Activated naive CD8-positive, alpha-beta T cell treated with anti-CD3 and anti-CD28 coated beads, Interleukin-2, amount 10 ng/mL, durations not matched to agents 7 days and 5 days (primary cell): ENCODE measurements around the gene CHRNA9. TPM values are rescaled to one million over a fixed set of nuclear protein-coding genes. Genes with fewer than 3 reads are reported as not detected.

ENCODE experiments used
- ATAC-seq: fragments of 150-1000 bp; cut with Tn5 transposase; one replicate; pipeline ENCODE4 v1.10.0; 2021; ENCODE audit warnings: low read depth, moderate library complexity
- POLR2A ChIA-PET: fragments of 350-600 bp; sonication (Branson Sonifier 250); formaldehyde crosslinking; loops from one replicate; lab custom pipeline; 2021; ENCODE audit warnings: antibody characterized with exemption; lab: Charles Lee
- DNase-seq: peaks from one replicate; pipeline ENCODE4 v3.0.0; 2021
- H3K27ac Mint-ChIP-seq: one replicate; pipeline ENCODE4 v1.8.0; 2022; ENCODE audit warnings: mild to moderate bottlenecking, mixed read lengths
- H3K27me3 Mint-ChIP-seq: one replicate; pipeline ENCODE4 v1.8.0; 2022; ENCODE audit warnings: mild to moderate bottlenecking, moderate library complexity, mixed read lengths
- H3K36me3 Mint-ChIP-seq: one replicate; pipeline ENCODE4 v1.8.0; 2021; ENCODE audit warnings: mild to moderate bottlenecking, mixed read lengths
- H3K4me1 Mint-ChIP-seq: one replicate; pipeline ENCODE4 v1.8.0; 2021; ENCODE audit warnings: mixed read lengths
- H3K4me3 Mint-ChIP-seq: one replicate; pipeline ENCODE4 v1.8.0; 2022; ENCODE audit warnings: mild to moderate bottlenecking, moderate library complexity, mixed read lengths
- H3K9me3 Mint-ChIP-seq: one replicate; pipeline ENCODE4 v1.8.0; 2021; ENCODE audit warnings: mixed read lengths
- total RNA-seq, 2 experiments: library from RNA; stranded (reverse); gene quantifications; one replicate each; pipeline ENCODE4 v1.2.3, GENCODE V29; 2021

The CHRNA9 gene
- total RNA-seq, 2 experiments from 2014 or later = 0.55 to 0.68 TPM

- H3K27ac Mint-ChIP-seq = peak overlapping the region; percentile 96
Observed at GRCh38 chr4:40316782-40317635, 18.1 kb upstream of the CHRNA9 start.

DNA sequence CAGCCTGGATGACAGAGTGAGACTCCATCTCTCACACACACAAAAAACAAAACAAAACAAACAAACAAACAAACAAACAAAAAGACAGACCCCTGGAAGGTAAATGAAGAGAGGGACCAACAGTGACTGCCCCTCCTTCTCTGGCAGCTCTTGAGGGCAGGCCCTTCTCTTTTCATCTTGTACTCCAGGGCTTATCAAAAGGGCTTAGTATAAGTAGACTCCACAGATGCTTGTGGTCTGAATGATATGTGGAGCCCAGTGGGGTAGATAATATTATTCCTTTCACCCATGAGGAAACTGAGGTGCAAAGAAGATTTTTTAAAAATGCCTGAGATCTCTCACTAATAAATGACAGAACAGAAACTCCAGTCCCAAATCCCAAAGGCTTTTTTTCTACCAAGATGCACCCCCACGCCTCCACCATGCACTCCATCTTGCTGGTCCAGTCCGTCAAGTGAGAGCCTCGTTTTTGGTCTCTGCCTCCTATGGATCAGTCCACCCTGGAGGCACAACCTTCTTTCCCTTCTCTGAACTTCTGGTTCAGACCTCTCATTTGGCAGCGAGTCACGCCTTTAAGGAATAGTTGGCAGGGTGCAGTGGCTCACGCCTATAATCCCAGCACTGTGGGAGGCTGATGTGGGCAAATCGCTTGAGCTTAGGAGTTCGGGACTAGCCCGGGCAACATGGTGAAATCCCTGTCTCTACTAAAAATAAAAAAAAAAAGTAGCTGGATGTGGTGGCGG lies 17.0 kb upstream of the CHRNA9 start:
- ATAC-seq (no peak), DNase-seq (no peak)
- Mint-ChIP-seq H3K4me3 (peak overlapping the region; percentile 15), H3K27me3 (no peaks in the 10 kb centered on the region), H3K36me3 (no peaks in the 10 kb centered on the region), H3K27ac (peak overlapping the region; percentile 71), H3K4me1 (peaks cover 36% of the 10 kb centered on the region), H3K9me3 (no peaks in the 10 kb centered on the region)
- POLR2A ChIA-PET = interaction anchor here (0.5 to 3.2 kb wide), 11 partner anchors 10 to 530 kb away, joined by 3 to 23 read pairs (median 6); partner anchors contain the start of gene N4BP2

More at GRCh38 chr4:40316782-40317635, 18.1 kb upstream of the CHRNA9 start:
- H3K36me3 Mint-ChIP-seq = no peaks in the 10 kb centered on the region
- POLR2A ChIA-PET = interaction anchor here (0.5 to 3.2 kb wide), 27 partner anchors 8 to 685 kb away, joined by 3 to 23 read pairs (median 4); partner anchors contain the start of gene N4BP2
- H3K4me1 Mint-ChIP-seq = peaks cover 41% of the 10 kb centered on the region
- H3K27me3 Mint-ChIP-seq = no peaks in the 10 kb centered on the region
- peak overlapping the region; percentile 91 for H3K4me3 Mint-ChIP-seq
- ATAC-seq (peak; percentile 82), DNase-seq (peak; percentile 60)
- H3K9me3 Mint-ChIP-seq = no peaks in the 10 kb centered on the region

GRCh38 chr4:40321574-40322275 lies 13.4 kb upstream of the CHRNA9 start:
- Mint-ChIP-seq H3K4me3 (peak overlapping the region; percentile 12), H3K9me3 (no peaks in the 10 kb centered on the region), H3K27ac (peak overlapping the region; percentile 54), H3K4me1 (peaks cover 42% of the 10 kb centered on the region), H3K27me3 (no peaks in the 10 kb centered on the region), H3K36me3 (no peaks in the 10 kb centered on the region)
- ATAC-seq = no peak
- POLR2A ChIA-PET = interaction anchor here (0.6 to 1.4 kb wide), 5 partner anchors 14 to 265 kb away, joined by 3 to 8 read pairs (median 3); partner anchors contain the start of gene N4BP2
- no peak for DNase-seq

DNA sequence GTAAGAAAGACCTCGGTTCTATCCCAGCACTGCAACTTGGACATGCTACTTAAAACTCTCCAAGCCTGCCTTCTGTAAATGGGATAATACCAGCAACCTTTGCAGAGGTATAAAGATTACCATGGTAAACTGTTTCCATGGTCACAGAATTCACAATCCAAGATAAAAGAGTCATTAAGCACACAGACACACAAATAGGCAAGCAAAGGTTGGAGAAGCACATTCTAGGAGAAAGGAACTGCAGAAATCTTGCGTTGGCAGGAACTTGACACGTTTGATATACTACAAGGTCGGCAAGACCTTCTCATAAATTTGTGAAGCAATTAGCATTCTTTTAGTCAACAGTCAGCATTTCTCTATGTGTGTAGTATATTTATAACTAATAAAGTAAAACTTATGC lies 12.3 kb upstream of the CHRNA9 start:
- Mint-ChIP-seq H3K4me1 (peaks cover 35% of the 10 kb centered on the region), H3K9me3 (no peaks in the 10 kb centered on the region), H3K4me3 (no peak overlapping the region), H3K27me3 (no peaks in the 10 kb centered on the region), H3K27ac (no peak overlapping the region), H3K36me3 (no peaks in the 10 kb centered on the region)
- ATAC-seq (no peak), DNase-seq (no peak)
- POLR2A ChIA-PET = interaction anchor here (0.7 to 1.4 kb wide), 2 partner anchors 16 to 266 kb away, joined by 3 to 8 read pairs; partner anchors contain the start of gene N4BP2

DNA sequence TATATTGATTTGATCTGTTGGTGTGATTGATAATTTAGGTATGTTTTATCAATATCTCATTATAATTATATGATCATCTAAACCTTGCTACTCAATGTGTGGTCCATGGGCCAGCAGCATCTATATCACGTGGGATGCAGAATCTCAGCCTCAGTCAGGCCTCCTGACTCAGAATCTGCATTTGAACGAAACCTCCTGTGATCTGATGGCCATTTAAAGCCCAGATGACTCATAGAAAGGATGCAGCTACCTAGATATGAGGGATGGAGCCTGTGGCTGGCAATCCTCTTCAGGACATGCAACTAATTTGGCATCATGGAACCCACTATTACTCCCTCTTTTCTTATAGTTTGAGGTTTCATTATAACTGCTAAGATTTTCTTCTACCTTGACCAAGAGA lies 11.3 kb upstream of the CHRNA9 start:
- no peaks in the 10 kb centered on the region for H3K27me3 Mint-ChIP-seq
- DNase-seq (no peak), ATAC-seq (no peak)
- H3K36me3 Mint-ChIP-seq = no peaks in the 10 kb centered on the region
- H3K27ac Mint-ChIP-seq = peak overlapping the region; percentile 21
- H3K4me1 Mint-ChIP-seq = peaks cover 33% of the 10 kb centered on the region
- POLR2A ChIA-PET = no interaction called here
- no peaks in the 10 kb centered on the region for H3K9me3 Mint-ChIP-seq
- H3K4me3 Mint-ChIP-seq = no peak overlapping the region

GRCh38 chr4:40325406-40326019 lies 9.6 kb upstream of the CHRNA9 start:
- Mint-ChIP-seq H3K36me3 (no peaks in the 10 kb centered on the region), H3K4me1 (peaks cover 30% of the 10 kb centered on the region), H3K4me3 (peak overlapping the region; percentile 7), H3K27me3 (no peaks in the 10 kb centered on the region), H3K27ac (peak overlapping the region; percentile 6), H3K9me3 (no peaks in the 10 kb centered on the region)
- no peak for DNase-seq
- ATAC-seq = peak; percentile 97
- POLR2A ChIA-PET = interaction anchor here (0.5 to 2.4 kb wide), 6 partner anchors 9 to 425 kb away, joined by 5 to 15 read pairs (median 10); partner anchors contain the start of genes N4BP2 and NSUN7

DNA sequence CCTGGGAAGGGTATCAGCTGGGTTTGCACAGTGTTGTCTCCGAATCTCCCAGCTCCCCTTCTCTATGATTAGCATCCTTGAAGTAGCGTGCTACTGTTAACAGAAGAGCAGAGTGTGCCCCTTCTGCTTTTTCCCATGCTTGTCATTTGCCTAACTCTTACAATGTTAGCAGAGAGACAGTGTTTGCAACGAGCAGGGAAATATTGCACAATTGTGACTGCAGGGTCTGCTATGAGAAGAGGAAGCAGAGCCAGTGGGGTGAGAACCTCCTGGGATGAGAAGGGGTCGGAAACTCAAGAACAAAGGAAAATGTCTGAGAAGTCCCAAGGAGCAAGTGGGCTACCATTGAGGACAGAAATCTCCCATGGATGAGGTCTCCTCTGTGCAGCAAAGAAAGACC lies 7.8 kb upstream of the CHRNA9 start:
- no peak for DNase-seq
- Mint-ChIP-seq H3K27me3 (no peaks in the 10 kb centered on the region), H3K9me3 (no peaks in the 10 kb centered on the region), H3K4me1 (peaks cover 16% of the 10 kb centered on the region), H3K27ac (no peak overlapping the region), H3K4me3 (no peak overlapping the region), H3K36me3 (no peaks in the 10 kb centered on the region)
- POLR2A ChIA-PET = interaction anchor here (0.8 to 2.4 kb wide), 2 partner anchors 15 to 127 kb away, joined by 4 to 12 read pairs; no protein-coding TSS in a partner anchor
- ATAC-seq = no peak

GRCh38 chr4:40328383-40328782 lies 6.8 kb upstream of the CHRNA9 start:
- Mint-ChIP-seq H3K27ac (no peak overlapping the region), H3K36me3 (no peaks in the 10 kb centered on the region), H3K9me3 (no peaks in the 10 kb centered on the region), H3K27me3 (peaks cover under 1% of the 10 kb centered on the region), H3K4me1 (peaks cover 16% of the 10 kb centered on the region), H3K4me3 (no peak overlapping the region)
- ATAC-seq (no peak), DNase-seq (no peak)
- POLR2A ChIA-PET = no interaction called here

DNA sequence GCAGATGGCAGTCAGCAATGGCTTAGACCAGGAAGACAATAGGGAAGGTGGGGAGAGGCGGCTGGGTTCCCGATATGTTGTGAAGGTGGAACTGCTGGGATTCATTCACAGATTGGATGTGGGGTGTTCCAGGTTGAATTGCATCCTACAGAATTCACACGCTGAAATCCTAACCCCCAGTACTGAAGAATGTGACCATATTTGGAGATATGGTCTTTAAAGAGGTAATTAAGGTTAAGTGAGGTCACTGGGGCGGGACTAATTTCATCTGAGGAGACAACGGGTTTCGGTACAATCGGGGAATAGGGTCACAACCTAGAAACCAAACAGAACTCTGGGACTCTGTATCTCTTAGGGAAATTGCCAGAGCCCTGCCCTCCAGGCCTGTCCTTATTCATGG lies 5.3 kb upstream of the CHRNA9 start:
- peaks cover 3% of the 10 kb centered on the region for H3K27me3 Mint-ChIP-seq
- H3K36me3 Mint-ChIP-seq = peaks cover 3% of the 10 kb centered on the region
- POLR2A ChIA-PET = interaction anchor here (0.7 kb wide), 1 partner anchor 435 kb away, joined by 5 read pairs; no protein-coding TSS in a partner anchor
- H3K27ac Mint-ChIP-seq = no peak overlapping the region
- ATAC-seq = no peak
- DNase-seq = no peak
- H3K9me3 Mint-ChIP-seq = no peaks in the 10 kb centered on the region
- H3K4me1 Mint-ChIP-seq = peaks cover 7% of the 10 kb centered on the region
- no peak overlapping the region for H3K4me3 Mint-ChIP-seq

DNA sequence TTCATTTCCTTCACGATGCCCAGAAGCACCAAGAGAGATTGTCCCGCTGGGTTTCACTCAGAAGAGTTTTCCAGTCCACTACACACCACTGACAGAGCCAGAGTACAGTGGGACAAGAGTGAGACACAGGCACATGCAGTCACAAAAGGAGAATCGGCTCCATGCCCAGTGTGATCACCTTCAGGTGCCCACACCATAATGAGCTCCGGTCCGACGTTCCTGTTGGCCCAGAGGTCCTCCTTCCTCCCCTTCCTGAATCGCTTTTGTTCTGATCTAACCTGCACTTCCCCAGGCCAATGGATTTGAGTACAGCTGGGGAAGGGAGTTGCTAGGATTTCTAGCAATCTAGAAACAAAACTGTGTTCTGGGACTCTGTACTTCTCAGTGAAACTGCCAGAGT lies 4.6 kb upstream of the CHRNA9 start:
- Mint-ChIP-seq H3K27me3 (peaks cover 6% of the 10 kb centered on the region), H3K36me3 (peaks cover 3% of the 10 kb centered on the region), H3K4me3 (no peak overlapping the region), H3K9me3 (no peaks in the 10 kb centered on the region), H3K27ac (no peak overlapping the region), H3K4me1 (peaks cover 2% of the 10 kb centered on the region)
- no peak for DNase-seq
- no peak for ATAC-seq
- POLR2A ChIA-PET = no interaction called here

- Mint-ChIP-seq H3K4me3 (no peak overlapping the region), H3K4me1 (no peaks in the 10 kb centered on the region), H3K36me3 (peaks cover 3% of the 10 kb centered on the region), H3K27me3 (peaks cover 6% of the 10 kb centered on the region), H3K27ac (no peak overlapping the region), H3K9me3 (no peaks in the 10 kb centered on the region)
- DNase-seq = no peak
- no peak for ATAC-seq
- POLR2A ChIA-PET = no interaction called here
Observed at GRCh38 chr4:40331101-40331745, 3.9 kb upstream of the CHRNA9 start.

DNA sequence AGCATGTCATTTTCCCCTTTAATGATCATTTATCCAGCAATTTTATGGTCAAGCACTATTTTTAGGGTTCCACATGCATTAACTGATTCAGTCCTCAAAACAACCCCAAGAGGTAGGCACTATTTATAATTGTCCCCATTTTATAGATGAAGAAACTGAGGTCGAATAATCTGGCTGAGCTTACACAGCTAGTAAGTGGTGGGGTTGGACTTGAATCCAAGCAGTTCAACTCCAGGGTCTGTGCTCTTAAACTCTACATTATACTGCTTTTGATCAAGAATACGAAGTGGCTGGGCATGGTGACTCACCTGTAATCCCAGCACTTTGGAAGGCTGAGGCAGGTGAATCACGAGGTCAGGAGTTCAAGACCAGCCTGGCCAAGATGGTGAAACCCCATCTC lies 3.2 kb upstream of the CHRNA9 start:
- no peak for DNase-seq
- no peak overlapping the region for H3K27ac Mint-ChIP-seq
- H3K4me3 Mint-ChIP-seq = no peak overlapping the region
- peaks cover 3% of the 10 kb centered on the region for H3K36me3 Mint-ChIP-seq
- H3K4me1 Mint-ChIP-seq = peaks cover 2% of the 10 kb centered on the region
- no peaks in the 10 kb centered on the region for H3K9me3 Mint-ChIP-seq
- ATAC-seq = no peak
- POLR2A ChIA-PET = interaction anchor here (0.6 kb wide), 1 partner anchor 106 kb away, joined by 3 read pairs; no protein-coding TSS in a partner anchor
- H3K27me3 Mint-ChIP-seq = peaks cover 6% of the 10 kb centered on the region
